Measurements from ENCODE around the gene CRYAA. TPM values are rescaled to one million over a fixed set of nuclear protein-coding genes. Genes with fewer than 3 reads are reported as not detected.
"Not testable (repeated sequence)": the region's sequence is repeated elsewhere in the genome, so short reads cannot be mapped to it uniquely, and the experiment has no call there.

Gene CRYAA, protein sequence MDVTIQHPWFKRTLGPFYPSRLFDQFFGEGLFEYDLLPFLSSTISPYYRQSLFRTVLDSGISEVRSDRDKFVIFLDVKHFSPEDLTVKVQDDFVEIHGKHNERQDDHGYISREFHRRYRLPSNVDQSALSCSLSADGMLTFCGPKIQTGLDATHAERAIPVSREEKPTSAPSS
- not detected for polyA plus RNA-seq (2013, experiment 1 of 2; ENCODE audit: insufficient read length)
- polyA plus RNA-seq (2013, experiment 2 of 2; ENCODE audit: insufficient read length), result not detected

DNA sequence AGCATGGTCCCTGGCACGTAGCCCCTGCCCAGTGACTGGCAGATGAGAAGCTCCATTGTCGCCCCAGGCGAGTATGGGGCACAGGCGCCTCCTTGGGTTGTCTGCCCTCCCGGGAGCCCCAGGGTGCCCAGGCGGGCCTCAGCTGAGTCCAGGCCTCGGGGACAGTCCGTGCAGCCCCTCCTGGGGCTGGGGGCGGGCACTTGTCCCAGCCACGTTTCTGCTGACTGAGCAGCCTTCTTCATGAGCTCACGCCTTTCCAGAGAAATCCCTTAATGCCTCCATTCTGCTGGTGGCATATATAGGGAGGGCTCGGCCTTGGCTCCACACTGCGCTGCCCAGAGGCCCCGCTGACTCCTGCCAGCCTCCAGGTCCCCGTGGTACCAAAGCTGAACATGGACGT, at the start of gene CRYAA:
TSS of gene CRYAA (plus strand) at position 301 of the 400 bp plus-strand sequence. CDS start at position 393, 92 bp downstream.
- DNase-seq, result not testable (repeated sequence)

DNA sequence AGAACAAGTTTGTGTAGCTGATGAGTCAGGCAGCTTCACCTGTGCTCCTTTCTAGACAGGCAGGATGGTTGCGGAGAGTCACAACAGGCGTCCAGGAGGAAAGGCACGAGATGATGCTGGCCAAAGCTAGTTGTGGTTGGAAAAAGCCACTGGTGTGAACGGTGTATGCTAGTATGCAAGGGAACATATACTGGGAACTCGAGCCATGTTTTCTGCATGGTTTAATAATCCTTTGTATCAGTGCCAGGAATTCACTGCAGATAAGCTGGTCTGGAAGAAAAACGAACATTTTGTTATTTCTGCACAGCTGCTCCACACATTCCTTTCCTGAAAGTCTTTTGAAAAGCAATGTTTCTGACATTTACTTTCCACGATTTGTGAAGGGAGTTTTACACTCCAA, 38.7 kb upstream of the CRYAA start:
- not testable (repeated sequence) for DNase-seq

DNA sequence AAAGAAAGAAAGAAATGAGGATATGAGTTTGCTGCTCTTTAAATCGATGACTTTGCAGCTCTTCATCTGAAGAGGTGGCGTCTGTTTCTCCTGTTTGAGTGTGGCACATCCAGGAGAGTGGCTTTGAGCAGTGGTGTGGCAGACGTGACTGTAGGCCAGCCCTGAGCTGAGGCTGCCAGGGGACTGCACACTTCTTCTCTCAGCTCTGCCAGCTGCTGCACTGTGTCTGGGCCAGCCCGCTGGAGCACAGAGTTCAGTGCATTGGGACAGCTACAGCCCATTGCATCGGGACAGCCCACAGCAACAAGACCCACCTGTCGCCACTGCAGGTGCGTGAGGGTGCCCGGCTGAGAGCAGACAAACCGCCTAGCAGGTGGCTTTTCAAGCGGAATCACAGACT, 34.3 kb upstream of the CRYAA start:
- DNase-seq, result not testable (repeated sequence)

DNA sequence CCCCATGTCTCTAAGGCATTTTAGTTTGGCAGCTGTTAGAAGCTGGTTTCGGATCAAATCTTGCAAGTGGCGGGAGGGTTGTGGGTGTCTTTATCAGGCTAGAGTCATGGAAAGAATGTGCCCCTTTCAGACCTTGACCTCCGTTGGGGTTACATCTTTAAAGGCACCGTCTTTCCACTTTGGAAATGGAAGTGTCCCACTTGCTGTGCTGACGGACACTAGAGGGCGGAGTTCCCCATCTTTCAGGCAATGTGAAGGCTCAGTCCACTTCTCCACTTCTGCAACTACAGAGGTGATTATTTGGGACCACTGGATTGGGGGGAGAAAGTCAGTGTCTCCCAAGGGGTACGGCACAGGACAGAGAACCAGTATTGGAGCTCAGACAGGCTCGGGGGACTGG, 29.9 kb upstream of the CRYAA start:
- not testable (repeated sequence) for DNase-seq

DNA sequence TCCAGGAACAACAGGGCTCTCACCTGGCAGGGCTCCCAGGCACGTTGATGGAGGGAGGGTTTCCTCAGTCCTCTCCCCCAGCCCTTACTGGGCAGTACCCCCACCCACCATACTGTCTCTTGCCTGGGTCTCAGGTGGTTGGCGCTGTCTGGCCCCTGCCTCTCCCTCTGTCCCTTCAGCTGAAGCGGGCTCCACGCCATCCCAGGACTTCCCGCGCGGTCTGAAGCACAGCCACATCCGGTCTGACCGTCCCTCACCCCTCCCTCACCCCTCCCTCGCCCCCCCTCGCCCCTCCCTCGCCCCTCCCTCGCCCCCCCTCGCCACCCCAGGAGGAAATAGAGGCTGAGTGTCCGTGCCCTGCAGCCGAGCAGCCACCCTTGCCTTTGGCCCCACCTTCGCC, 27.4 kb upstream of the CRYAA start:
- DNase-seq, result not testable (repeated sequence)

DNA sequence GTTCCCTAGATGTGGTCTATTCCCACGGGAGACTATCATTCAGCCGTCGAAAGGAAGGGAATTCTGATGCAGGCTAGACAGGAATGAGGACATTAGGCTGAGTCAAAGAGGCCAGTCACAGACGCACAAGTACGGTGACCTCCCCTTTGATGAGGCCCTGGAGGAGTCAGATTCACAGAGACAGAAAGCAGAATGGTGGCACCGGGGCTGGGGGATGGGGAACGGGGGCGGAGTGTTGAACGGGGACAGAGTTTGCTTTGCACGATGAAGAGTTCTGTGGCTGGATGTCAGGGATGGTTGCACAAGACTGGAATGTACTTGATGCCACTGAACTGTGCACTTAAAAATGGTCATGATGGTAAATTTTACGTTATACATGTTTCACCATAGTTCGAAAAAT, 22.2 kb upstream of the CRYAA start:
- not testable (repeated sequence) for DNase-seq

DNA sequence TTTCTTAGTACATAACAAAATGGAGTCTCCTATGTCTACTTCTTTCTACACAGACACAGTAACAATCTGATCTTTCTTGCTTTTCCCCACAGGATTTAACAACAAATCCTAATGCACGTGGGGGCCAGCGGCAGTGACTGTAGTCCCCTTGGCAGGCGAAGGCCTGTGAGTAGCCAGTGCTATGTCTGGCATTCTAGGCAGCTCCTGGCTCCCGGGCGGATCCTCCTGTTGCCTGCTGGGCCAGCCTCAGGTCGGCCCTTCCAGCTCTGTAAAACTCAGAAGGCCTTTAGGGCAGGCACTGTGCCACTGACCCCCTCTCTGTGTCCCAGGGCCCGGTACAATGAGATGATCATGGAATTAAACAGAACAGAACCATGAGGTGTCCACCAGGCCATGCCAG, 20.8 kb upstream of the CRYAA start:
- not testable (repeated sequence) for DNase-seq

DNA sequence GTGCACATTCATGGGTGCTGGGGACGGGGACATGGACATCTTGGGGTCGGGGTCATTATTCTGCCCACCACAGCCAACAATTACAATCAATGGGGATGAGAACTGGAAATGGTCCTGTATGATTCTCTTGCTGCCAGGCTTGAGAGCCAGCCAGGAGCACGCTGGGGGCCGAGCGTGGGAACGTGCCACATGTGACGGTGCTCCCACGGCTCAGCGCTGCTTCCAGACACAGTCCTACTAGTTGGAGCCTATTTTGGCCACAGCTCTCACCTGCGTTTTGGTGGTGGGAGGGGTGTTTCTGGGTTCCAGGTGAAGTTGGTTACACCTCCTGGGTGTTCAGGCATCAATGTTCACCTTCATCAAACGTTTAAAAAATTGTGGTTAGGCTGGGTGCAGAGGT, 19.5 kb upstream of the CRYAA start:
- not testable (repeated sequence) for DNase-seq

DNA sequence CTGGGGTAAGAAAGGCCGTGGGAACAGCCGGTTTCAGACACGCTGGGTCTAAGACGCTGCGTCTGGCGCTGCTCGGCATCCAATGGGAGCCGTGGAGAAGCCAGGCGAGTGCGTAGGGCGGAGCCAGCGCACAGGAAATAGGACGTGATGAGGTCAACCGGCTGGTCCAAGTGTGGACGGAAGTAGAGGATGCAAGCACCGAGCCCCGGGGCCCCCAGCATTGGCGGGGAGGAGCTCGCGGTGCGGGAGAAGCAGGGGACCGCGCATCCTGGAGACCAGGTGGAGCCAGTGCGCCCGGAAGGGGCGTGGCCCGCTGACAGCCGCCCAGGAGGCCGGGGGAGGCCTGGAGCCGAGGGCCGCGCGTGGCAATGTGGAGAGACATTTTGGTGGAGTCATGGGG, 15.2 kb upstream of the CRYAA start:
- DNase-seq, result not testable (repeated sequence)

DNA sequence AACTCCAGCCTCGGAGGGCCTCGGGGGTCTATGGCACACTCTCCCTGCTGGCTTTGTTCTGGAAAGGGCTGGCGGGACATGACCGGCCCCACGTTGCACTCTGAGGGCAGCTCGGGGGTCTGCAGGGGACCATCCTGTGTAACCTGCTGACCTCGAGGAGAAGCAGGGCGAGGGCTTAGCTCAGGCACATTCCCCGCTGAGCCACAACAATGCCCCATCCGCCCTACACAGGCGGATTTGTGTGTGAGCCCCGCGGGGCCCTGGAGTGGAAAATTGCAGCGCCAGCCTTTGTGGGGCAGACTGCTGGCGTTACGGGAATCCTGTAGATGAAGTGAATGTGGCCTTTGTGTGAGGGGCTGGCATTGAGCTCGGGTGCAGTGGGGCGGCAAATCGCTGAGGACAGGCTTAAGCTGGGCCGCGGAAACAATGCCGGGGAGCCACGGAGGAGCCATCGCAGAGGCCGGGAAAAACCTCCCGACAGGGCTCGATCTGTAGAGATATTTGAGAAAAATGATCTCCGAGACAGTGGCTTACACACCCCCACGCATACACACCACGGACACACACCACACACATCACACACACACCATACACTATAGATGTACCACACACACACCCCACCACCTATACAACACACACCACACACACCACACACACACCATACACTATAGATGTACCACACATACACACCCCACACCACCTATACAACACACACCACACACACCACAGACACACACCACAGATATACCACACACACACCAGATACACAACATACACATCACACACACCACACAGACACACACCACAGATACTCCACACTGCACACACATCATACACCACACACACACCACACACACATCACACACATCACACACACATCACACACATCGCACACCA, 9.3 kb upstream of the CRYAA start:
- not testable (repeated sequence) for DNase-seq

DNA sequence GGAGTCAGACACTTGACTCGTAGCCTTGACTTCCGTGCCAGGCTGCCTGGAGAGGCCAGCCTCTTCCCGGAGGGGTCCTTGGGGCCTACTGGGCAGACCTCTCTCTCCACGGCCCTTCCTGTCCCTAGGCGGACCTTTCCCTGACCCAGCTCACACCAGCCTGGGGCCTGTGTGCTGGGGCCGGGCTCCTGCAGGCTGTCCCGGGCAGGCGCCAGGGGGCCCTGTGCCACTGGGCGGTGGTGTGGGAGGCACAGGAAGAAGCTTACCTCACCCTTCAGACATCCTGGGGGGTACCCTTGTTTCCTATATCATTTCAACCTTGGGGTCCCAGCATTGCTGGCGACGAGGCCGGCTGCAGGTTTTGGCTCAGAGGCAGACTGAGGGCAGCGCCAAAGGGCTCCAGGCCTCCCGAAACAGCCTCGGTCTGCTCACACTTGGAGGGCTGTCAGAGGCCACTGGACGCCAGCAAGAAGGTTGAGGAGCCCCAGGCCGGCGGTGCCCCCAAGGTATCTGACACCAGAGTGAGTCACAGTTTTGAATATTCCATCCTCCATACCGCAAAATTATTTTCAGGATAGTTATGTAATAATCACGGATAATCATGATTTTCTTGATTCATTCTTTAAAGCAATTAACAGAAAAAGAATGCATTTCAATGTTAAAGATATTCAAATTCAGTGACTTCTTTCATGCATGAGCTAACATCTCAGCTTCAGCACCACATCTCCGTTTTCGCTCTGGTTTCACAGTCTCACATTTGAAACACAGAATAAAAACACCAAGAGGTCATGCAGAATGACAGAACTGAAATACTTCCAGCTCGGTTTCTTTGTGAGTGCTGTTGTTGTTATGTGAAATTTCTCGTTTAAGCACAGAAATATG, 6.7 kb upstream of the CRYAA start:
- not testable (repeated sequence) for DNase-seq

DNA sequence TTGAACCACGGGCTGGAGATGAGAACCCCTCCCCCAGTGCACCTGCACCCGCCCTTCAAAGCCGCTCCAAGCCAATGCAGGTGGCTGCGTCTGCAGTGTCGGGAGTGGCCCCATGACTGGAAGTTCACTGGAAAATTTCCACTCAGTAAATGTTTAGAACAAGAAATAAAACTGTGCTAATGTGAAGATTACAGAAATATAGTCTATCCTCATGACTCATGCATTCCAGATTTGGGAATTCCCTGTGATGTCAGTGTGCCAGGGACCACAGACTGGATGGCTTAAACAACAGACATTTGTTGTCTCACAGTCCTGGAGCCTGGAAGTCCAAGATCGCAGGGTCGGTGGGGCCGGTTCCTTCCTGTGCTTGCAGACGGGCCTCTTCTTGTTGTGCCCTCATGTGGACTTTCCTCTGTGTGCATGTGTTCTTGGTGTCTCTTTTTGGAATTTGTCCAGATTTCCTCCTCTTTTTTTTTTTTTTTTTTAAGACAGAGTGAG, 6.1 kb upstream of the CRYAA start:
- not testable (repeated sequence) for DNase-seq

DNA sequence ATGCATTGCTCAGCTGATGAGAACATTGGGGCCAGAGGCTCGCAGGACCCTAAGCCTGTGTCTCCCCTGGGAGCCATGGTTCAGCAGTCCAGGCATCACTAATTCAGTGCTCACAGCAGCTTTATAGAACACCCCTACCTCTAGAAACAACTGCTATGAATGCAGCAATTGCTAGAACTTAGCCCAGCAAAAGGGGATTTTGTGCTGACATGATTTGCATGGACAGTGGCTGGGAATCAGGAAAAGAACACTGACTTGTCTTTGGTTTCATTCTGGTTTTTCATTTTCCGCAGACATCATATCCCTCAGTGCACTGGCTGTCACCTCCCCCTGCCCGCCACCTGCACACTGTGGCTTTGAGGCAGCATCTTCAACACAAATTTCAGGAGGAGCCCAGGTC, 4.0 kb upstream of the CRYAA start:
- DNase-seq, result not testable (repeated sequence)

DNA sequence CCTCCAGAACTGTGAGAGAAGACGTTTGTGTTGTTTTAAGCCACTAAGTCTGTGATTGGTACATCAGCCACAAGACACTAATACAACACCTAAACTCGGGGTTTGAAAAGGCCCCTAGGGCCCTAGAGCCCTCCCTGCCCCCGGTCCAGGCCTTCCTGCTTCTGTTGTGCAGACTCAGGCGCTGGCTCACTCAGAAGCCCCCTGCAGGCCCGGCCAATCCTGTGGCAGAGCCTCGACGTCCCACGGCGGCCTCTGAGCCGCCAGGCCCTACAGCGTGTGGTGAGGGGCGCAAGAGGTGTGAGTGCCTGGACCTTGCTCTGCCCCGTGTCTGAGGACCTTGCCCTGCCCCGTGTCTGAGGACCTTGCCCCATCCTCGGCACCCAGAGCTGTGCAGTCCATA, 3.1 kb upstream of the CRYAA start:
- not testable (repeated sequence) for DNase-seq

DNA sequence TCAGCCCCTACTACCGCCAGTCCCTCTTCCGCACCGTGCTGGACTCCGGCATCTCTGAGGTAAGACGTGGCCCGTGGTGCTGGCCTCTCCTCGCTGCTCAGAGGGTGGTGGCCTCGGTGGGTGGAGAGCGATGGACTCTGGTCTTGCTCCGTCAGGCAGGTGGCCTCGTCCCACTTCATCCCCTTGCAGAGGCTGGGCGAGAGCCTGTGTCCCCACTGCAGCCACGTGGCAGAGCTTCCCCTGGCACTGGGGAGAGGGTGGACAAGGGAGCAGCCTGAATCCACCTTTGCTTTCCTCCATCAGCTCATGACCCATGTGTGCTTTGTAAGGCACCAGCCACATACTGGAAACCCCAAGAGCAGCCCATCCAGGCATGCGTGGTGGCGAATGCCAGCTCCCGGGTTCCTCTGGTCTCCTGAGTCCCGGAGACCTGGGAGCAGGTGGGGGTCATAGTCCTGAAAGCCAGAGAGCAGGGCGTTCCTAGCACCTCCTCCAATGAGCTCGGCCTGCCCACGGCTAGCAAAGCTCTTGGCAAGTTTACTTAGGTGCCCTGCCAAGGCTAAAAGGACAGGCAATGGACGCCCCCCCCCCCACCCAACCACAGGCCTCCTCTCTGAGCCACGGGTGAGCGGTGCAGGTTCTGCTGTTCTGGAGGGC, 550 bp downstream of the CRYAA start:
- not testable (repeated sequence) for DNase-seq

DNA sequence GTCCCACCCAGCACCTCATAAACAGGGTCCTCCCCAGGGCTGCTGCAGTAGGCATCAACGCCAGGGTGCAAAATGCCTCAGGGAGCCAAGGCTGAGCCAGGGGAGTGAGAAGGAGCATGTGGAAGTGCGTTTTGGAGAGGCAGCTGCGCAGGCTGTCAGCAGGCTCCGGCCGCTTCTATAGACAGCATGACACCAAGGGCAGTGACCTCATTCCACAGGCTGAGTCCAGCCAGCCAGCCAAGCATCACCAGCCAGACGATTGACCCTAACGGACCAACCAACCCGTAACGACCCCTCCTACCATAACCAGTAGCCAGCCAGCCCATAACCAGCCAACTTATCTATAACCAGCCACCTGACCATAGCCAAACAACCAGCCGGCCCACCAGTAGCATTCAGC, 1.1 kb downstream of the CRYAA start:
- not testable (repeated sequence) for DNase-seq

DNA sequence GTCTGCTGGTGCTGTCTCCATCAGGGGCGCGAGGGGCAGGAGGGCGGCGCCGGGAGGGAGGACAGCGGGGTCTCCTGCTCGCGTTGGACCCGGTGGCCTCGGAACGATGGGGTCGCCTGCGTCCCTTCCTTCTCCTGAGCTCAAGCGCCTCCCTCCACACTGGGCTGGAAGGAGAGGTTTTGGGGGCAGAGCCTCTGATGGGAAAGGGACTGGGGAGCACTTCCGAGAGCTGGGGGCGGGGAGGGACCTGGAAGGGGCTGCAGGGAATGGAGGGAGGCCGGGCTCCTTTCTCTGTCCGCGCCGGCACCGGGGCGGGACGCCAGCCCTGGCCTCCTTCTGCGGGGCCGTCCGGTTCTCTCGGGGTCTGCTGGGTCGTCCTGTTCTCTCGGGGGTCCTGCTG, 4.0 kb downstream of the CRYAA start:
- DNase-seq, result not testable (repeated sequence)

DNA sequence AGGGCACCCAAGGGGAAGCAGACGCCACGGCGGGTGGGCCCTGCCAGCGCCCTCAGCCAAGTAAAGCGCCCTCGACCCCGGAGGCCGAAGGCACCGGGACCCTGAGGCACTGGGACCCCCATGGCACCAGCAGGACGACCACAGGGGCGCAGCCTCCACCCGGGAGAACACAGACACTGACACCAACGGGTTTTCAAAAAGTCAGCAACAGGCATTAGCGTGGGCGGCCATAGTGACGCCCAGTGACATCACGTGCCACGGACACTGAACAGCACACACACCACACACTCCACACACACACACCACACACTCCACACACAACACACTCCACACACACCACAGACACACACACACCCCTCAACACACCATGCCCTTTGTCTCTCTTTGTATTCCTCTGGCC, 4.6 kb downstream of the CRYAA start:
- not testable (repeated sequence) for DNase-seq

DNA sequence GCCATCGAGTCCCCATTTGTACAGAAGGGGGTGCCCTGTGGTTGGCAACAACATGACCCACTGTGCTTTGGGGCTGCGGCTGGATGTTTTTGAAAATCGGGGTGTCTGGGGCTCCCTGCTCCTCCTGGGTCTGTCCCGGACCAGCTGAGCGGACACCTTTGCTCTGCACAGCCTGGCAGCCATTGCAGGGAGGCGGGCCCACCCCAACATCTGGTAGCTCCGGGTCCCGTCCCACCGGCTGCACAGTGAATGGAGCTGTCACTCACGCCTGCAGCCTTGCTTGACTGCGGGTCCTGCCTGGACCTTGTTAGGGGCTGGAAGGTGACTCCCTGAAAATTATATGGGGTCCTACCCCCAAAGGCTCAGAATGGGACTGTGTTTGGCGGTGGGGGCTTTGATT, 5.1 kb downstream of the CRYAA start:
- not testable (repeated sequence) for DNase-seq

DNA sequence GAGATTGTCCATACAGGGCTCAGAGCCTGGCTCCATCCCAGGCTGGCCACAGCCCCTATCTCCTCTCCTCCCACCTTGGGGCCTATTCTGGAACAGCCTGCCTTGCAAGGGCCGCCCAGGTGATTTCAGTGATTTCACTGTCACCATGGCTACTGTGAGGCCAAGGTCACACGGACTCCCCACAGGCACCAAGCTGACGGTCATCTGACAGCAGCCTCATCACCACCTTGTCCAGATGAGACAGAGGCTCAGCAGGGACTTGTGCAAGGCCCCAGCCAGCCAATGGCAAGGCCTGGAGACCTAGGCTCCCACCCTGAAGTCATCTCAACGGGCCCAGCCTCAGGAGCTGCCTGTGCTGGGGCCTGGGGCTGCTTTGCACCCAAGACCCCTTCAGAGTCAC, 6.2 kb downstream of the CRYAA start:
- not testable (repeated sequence) for DNase-seq

DNA sequence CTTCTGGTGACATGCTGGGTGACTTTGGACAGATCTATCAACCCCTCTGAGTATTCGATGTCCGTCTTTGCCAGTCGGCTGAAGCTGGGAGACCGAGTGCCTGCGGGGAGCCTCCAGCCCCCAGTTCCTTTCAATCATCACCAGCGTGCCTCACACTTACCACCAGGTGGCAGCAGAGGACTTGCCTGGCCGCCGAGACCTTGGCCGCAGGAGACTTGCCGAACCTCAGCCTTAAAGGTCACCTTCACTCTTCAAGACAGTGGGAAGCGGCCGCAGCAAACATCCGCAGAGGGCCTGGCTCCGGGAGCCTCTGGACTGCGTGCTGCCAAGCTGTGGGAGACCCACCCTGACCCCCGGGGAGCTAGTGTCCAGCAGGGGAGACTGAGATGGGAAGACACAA, 7.8 kb downstream of the CRYAA start:
- not testable (repeated sequence) for DNase-seq

All from fibroblast of skin of abdomen (primary cell).